ENCODE measurements around the gene SEPTIN1.

Gene SEPTIN1

GRCh38 chr16:30395992-30396585 is 13.7 kb upstream of the SEPTIN1 start (continued):
- no peak for TF ChIP-seq ZNF423 (tag by site-specific recombination; IDR thresholded peaks at IDR 0.05)
- TF ChIP-seq PRDM10 (tag by site-specific recombination; IDR thresholded peaks at IDR 0.05), result peak; percentile 82
- no peak for TF ChIP-seq ZNF518A (tag by site-specific recombination; conservative IDR thresholded peaks at IDR 0.05; ENCODE audit: low read depth)
- TF ChIP-seq ZNF621 (tag by site-specific recombination; IDR thresholded peaks at IDR 0.05), result no peak
- no peak for TF ChIP-seq PRDM6 (tag by site-specific recombination; IDR thresholded peaks at IDR 0.05)
- no peak for TF ChIP-seq ZNF558 (tag by site-specific recombination; IDR thresholded peaks at IDR 0.05)
- 0 out of 2 replicates have a peak, but pooled peaks have one; percentile 33 for TF ChIP-seq PRDM1 (tag by site-specific recombination; IDR thresholded peaks at IDR 0.05)
- no peak for TF ChIP-seq ZNF560 (tag by site-specific recombination; IDR thresholded peaks at IDR 0.05; ENCODE audit: borderline replicate concordance)
- TF ChIP-seq ZBTB7A (tag by site-specific recombination; IDR thresholded peaks at IDR 0.05; ENCODE audit: low read depth), result 0 out of 2 replicates have a peak, but pooled peaks have one; percentile 42
- peak; percentile 57; the same call in 1 of the 2 replicates for TF ChIP-seq ZXDB (tag by site-specific recombination; IDR thresholded peaks at IDR 0.05)
- no peak; the same call in 1 of the 2 replicates for TF ChIP-seq CTCF (tag by site-specific recombination; IDR thresholded peaks at IDR 0.05)
- TF ChIP-seq KLF9 (tag by site-specific recombination; IDR thresholded peaks at IDR 0.05; ENCODE audit: low read depth), result 0 out of 2 replicates have a peak, but pooled peaks have one; percentile 34
- no peak for TF ChIP-seq SCRT1 (tag by site-specific recombination; IDR thresholded peaks at IDR 0.05; ENCODE audit: borderline replicate concordance)
- no peak for TF ChIP-seq ZNF140 (tag by site-specific recombination; IDR thresholded peaks at IDR 0.05)
- no peak for TF ChIP-seq ZNF19 (tag by site-specific recombination; IDR thresholded peaks at IDR 0.05; ENCODE audit: low read depth)
- no peak for TF ChIP-seq ZNF626 (tag by site-specific recombination; IDR thresholded peaks at IDR 0.05)
- TF ChIP-seq ZNF223 (tag by site-specific recombination; IDR thresholded peaks at IDR 0.05), result no peak
- peak; percentile 97 for TF ChIP-seq PATZ1 (tag by site-specific recombination; IDR thresholded peaks at IDR 0.05)
- peak; percentile 80 for TF ChIP-seq ZNF366 (tag by site-specific recombination; conservative IDR thresholded peaks at IDR 0.05)
- TF ChIP-seq ZNF394 (tag by site-specific recombination; IDR thresholded peaks at IDR 0.05; ENCODE audit: borderline replicate concordance), result 0 out of 2 replicates have a peak, but pooled peaks have one; percentile 55
- no peak for TF ChIP-seq KLF10 (tag by site-specific recombination; IDR thresholded peaks at IDR 0.05)
- TF ChIP-seq ZNF169 (tag by site-specific recombination; IDR thresholded peaks at IDR 0.05), result no peak
- TF ChIP-seq ZNF830 (tag by site-specific recombination; IDR thresholded peaks at IDR 0.05; ENCODE audit: low read depth), result no peak
- TF ChIP-seq ZNF473 (tag by site-specific recombination; IDR thresholded peaks at IDR 0.05), result no peak

Measured in HEK293 (cell line).